OCI-LY7 (cell line): ENCODE results near the gene SLC9C1.
"Not testable (repeated sequence)": the region's sequence is repeated elsewhere in the genome, so short reads cannot be mapped to it uniquely, and the experiment has no call there.

Experiments
- CTCF ChIP-seq: fragments of 200-600 bp; sonication (generic); conservative IDR thresholded peaks from 2 replicates; pipeline ENCODE4 v1.5.1; 2014; ENCODE audit warnings: mild to moderate bottlenecking, antibody characterized with exemption, low read length, moderate library complexity, mixed read lengths
- EZH2phosphoT487 ChIP-seq: fragments of 200-600 bp; sonication (generic); IDR thresholded peaks from 2 replicates; pipeline ENCODE4 v1.6.1; 2018; ENCODE audit warnings: low read depth, borderline replicate concordance, mild to moderate bottlenecking, mixed run types, antibody characterized with exemption, low read length, moderate library complexity, mixed read lengths

GRCh38 chr3:112185423-112186035, 108.5 kb downstream of the SLC9C1 start:
- TF ChIP-seq CTCF, EZH2phosphoT487: not testable (repeated sequence)
